Liver (tissue), 3 donors: Measurements from ENCODE around the gene SMARCC1.

Experiments used
- GABPA ChIP-seq, 2 donors: IDR thresholded peaks in 1 of 2; conservative IDR thresholded peaks in 1 of 2; 2 replicates each; pipeline ENCODE4 v1.6.1; 2016; ENCODE audit warnings: antibody characterized with exemption in 2 of 2, mild to moderate bottlenecking in 1 of 2, moderate library complexity in 1 of 2
- RAD21 ChIP-seq, 2 donors: IDR thresholded peaks; 2 replicates each; pipeline ENCODE4 v1.6.1; 2016; ENCODE audit warnings: antibody characterized with exemption in 2 of 2, mild to moderate bottlenecking in 2 of 2
- TAF1 ChIP-seq: conservative IDR thresholded peaks from 2 replicates; pipeline ENCODE4 v1.6.1; 2016; ENCODE audit warnings: antibody characterized with exemption, mild to moderate bottlenecking
- TF ChIP-seq, protein P1 (sequence below): fragments of 150-350 bp; IDR thresholded peaks from 2 replicates; pipeline ENCODE4 v1.5.1; 2017; ENCODE audit warnings: improper control_type of control experiment, low read depth, low read length; ENCODE audit not compliant: missing input control
- donor health status: healthy.
- donor health status: healthy.

DNA sequence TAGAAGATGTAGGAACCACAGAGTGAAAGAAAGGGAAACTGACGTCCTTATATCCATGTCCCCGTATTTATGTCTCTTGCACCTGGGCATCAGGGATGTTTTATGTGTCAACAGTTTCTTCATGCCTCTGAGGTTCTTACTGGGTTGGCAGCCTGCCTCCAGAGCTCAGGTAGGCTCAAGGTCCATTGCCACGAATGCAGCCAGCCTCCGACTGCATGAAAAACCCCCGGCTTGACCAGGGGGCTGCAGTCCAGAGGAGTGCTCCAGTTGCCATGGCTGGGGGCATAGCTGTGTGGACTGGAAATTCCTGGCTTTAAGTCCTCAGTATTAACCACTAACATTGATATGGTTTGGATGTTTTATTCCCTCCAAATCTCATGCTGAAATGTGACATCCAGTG, 200.3 kb downstream of the SMARCC1 start:
- TF ChIP-seq, protein P1, sequence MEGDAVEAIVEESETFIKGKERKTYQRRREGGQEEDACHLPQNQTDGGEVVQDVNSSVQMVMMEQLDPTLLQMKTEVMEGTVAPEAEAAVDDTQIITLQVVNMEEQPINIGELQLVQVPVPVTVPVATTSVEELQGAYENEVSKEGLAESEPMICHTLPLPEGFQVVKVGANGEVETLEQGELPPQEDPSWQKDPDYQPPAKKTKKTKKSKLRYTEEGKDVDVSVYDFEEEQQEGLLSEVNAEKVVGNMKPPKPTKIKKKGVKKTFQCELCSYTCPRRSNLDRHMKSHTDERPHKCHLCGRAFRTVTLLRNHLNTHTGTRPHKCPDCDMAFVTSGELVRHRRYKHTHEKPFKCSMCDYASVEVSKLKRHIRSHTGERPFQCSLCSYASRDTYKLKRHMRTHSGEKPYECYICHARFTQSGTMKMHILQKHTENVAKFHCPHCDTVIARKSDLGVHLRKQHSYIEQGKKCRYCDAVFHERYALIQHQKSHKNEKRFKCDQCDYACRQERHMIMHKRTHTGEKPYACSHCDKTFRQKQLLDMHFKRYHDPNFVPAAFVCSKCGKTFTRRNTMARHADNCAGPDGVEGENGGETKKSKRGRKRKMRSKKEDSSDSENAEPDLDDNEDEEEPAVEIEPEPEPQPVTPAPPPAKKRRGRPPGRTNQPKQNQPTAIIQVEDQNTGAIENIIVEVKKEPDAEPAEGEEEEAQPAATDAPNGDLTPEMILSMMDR = no peak
- TF ChIP-seq TAF1 = no peak
- no peak for TF ChIP-seq RAD21 (IDR thresholded peaks at IDR 0.05)
- TF ChIP-seq GABPA (IDR thresholded peaks at IDR 0.05 in 1 of 2, conservative IDR thresholded peaks at IDR 0.05 in 1 of 2) = no peak
